ENCODE measurements around the gene ITM2C. TPM values are rescaled to one million over a fixed set of nuclear protein-coding genes. Genes with fewer than 3 reads are reported as not detected.

Gene ITM2C
- total RNA-seq: 3.1 and 119 TPM in 2 replicates

GRCh38 chr2:230864605-230865306 lies at the start of gene ITM2C:
TSS of gene ITM2C (plus strand) at chr2:230864942. CDS start at chr2:230865026, 84 bp downstream.

GRCh38 chr2:230924470-230925341 lies 60.0 kb downstream of the ITM2C start, which contains the start of gene GPR55:
TSS of gene GPR55 (minus strand) at chr2:230925242. CDS start at chr2:230910962, 14,280 bp downstream.

Other genes with a start within 250 kb of the ITM2C start
- 39.3 and 84.1 TPM in 2 replicates for gene CAB39, start 152.1 kb upstream of the ITM2C start, total RNA-seq
- not detected in 2 replicates for gene GPR55, start 60.3 kb downstream of the ITM2C start, total RNA-seq
- not detected in 2 replicates for gene SPATA3, start 131.2 kb downstream of the ITM2C start, total RNA-seq
- gene C2orf72, start 172.6 kb downstream of the ITM2C start, total RNA-seq: 0.13 and 0.16 TPM in 2 replicates
- 99.9 and 220 TPM in 2 replicates for gene PSMD1, start 191.9 kb downstream of the ITM2C start, total RNA-seq